ENCODE results near the gene BICRAL.

Gene BICRAL

DNA sequence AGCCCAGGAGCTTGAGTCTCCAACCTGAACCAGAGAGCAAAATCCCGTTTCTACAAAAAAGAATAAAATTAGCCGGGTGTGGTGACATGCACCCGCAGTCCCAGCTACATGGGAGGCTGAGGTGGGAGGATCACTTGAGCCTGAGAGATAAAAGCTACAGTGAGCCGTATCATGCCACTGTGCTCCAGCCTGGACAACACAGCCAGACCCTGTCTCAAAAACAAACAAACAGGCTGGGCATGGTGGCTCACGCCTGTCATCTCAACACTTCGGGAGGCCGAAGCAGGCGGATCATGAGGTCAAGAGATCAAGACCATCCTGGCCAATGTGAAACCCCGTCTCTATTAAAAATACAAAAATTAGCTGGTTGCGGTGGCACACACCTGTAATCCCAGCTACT is 122.6 kb downstream of the BICRAL start:
- DNase-seq, result no peak

DNA sequence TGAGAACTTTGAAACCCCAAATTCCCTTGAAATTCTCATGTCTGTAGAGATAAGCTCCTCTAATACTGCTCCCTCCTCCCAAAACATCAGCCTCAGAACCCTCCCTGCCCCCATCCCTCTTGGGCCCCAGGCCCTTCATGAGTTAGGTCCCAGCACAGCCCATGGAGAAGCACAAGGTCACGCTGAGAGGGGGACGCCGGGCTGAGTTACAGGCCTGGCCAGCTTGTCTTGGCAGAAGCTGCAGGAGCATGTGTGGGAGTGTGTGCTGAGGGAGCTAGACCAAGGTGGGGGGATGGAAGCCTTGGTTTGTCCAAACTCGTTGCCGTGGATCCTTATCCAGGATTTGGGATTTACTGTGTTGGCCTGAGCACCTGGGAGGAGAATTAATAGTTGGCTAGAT is 125.5 kb downstream of the BICRAL start:
- DNase-seq, result no peak

DNA sequence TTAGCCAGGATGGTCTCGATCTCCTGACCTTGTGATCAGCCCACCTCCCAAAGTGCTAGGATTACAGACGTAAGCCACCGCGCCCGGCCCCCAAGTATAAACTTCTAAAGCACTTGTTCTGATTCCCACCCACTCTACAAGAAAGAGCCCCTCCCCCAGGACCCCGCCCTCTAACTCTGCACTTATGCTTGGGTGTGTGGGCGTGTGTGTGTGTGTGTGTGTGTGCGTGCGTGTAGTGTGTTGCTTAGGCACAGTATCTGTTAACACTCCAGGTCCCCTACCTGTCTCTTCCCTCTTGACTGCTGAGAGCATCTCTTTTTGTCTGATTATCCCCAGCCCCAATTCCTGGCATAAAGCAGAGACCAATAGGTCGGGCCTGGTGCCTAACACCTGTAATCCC is 128.0 kb downstream of the BICRAL start:
- DNase-seq, result no peak

DNA sequence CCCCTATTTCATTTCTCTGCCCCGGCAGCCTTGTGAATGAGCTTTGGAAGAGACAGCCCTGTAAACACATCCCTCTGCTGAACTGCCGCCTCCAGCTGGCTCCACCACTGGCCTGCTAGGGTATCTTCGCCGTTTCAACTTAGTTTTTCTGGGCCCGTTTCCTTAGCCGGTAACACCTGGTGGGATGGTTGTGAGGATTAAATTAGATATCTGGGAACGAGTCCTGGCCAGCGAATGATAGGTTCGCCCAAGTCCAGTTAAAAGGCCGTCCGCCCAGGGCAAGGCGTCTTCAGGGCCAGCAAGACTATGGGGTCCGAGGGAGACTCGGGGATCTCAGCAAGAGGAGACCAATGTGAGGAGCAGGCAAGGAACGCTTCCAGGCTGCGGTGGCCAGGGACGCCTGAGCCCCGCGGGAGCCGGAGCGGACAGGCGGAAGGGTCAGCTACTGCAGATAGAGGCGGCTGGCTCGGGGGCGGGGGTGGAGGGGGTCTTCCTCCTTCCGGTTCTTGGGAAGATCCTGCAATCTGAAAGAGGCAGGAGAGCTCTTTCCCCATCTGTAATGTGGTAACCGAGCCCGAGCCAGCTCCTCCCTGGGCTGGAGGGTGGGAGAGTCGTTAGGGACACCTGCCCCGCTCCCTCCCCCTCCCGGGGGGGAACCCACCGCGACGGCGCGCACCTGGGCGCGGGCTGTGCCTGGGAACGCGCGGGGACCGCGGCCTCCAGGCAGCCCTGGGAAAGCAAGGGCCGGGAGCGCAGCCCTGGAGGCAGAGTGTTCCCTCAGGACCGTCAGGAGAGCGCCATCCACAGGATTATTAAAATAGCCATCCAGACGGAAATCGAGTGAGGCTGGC is 129.5 kb downstream of the BICRAL start:
- no peak for DNase-seq

DNA sequence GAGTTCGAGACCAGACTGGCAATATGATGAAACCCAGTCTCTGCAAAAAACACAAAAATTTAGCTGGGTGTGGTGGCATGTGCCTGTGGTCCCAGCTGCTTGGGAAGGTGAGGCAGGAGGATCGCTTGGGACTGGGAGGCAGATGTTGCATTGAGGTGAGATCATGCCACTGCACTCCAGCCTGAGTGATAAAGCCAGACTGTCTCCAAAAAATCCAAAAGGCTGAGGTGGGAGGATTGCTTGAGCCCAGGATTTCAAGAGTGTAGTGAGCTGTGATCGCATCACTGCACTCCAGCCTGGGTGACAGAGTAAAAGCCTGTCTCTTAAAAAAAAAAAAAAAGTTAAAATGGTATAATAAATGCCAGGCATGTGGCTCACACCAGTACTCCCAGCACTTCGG is 132.7 kb downstream of the BICRAL start:
- DNase-seq, result no peak

DNA sequence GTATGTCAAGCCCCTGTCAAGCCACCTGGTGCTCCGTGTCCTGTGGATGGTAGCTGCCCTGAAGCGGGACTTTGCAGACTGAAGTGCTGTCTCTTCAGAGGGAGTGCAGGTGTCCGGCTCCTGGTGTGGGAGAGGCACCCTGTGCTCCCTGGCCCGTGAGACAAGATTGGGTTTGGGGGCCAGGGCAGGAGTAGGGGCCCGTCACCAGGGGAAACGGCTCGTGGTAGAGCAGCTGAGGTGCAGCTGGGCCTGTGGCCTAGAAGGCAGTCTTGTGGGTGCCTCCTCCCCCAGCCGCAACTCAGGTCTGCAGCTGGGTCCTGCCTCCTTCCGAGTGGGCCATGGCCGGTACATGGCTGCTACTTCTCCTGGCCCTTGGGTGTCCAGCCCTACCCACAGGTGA is 133.9 kb downstream of the BICRAL start, which contains the start of gene PTCRA:
TSS of gene PTCRA (plus strand) at position 322 of the 400 bp plus-strand sequence. CDS start at position 339, 17 bp downstream.
- DNase-seq, result no peak

DNA sequence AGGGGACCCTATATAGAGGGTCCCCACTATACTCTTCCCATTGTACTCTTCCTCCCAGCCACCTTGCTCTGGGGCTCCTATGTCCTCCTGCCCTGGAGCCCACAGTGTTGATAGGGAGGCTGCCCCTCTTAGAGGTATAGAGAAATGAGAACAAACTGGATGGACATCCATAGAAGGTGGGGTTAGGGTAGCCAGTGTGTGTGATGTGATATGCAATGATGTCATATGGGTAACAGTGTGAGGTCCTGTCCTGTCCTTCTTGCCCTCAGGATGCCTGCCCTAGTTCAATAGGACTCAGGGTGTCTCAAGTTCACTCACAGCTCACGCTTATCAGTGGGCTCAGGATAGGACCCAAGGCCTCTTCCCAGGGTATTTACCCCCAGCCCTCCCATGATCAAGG is 134.4 kb downstream of the BICRAL start:
- DNase-seq, result no peak
